ENCODE measurements around the gene HERPUD1. TPM values are rescaled to one million over a fixed set of nuclear protein-coding genes. Genes with fewer than 3 reads are reported as not detected.

HERPUD1 gene
- total RNA-seq, 1 donor, result 190 TPM

DNA sequence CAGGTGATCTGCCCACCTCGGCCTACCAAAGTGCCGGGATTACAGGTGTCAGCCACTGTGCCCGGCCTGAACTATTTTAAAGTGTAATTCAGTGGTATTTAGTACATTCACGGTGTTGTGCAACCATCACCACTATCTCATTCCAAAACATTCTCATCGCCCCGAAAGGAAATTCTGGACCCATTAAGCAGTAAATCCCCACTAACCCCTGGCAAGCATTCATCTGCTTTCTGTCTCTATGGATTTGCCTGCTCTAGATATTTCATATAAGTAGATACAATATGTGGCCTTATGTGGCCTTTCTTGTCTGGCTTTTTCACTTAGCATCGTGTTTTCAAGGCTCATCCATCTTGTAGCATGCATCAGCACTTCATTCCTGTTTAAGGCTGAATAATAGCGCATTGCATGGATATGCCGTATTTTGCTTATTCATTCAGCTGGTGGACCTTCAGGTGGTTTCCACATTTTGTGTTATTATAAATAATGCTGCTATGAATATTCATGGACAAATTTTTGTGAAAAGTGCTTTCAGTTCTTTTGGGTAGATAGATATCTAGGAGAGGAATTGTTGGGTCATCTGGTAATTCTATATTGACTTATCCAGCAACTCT is 8.4 kb upstream of the HERPUD1 start:
- TF ChIP-seq, protein P1, sequence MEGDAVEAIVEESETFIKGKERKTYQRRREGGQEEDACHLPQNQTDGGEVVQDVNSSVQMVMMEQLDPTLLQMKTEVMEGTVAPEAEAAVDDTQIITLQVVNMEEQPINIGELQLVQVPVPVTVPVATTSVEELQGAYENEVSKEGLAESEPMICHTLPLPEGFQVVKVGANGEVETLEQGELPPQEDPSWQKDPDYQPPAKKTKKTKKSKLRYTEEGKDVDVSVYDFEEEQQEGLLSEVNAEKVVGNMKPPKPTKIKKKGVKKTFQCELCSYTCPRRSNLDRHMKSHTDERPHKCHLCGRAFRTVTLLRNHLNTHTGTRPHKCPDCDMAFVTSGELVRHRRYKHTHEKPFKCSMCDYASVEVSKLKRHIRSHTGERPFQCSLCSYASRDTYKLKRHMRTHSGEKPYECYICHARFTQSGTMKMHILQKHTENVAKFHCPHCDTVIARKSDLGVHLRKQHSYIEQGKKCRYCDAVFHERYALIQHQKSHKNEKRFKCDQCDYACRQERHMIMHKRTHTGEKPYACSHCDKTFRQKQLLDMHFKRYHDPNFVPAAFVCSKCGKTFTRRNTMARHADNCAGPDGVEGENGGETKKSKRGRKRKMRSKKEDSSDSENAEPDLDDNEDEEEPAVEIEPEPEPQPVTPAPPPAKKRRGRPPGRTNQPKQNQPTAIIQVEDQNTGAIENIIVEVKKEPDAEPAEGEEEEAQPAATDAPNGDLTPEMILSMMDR (IDR thresholded peaks at IDR 0.05; ENCODE audit: extremely low read depth, low read depth, low read length), result no peak
- no peaks in the 10 kb centered on the region for H3K79me2 ChIP-seq (ENCODE audit: insufficient read depth, low read length)
- H3K4me3 ChIP-seq (ENCODE audit: insufficient read depth, low read length), result peak overlapping the region; percentile 25
- H3K27ac ChIP-seq (ENCODE audit: low read depth, low read length), result no peak overlapping the region
- peak overlapping the region; percentile 56 for H3K4me2 ChIP-seq (ENCODE audit: insufficient read depth, low read length)
- H3K27me3 ChIP-seq (ENCODE audit: insufficient read depth, low read length), result peaks cover 5% of the 10 kb centered on the region
- no peak overlapping the region for H2AFZ ChIP-seq (ENCODE audit: low read length)
- no peaks in the 10 kb centered on the region for H3K9me3 ChIP-seq (ENCODE audit: low read depth, low read length)
- no peaks in the 10 kb centered on the region for H3K36me3 ChIP-seq (ENCODE audit: insufficient read depth, low read length)
- DNase-seq (ENCODE audit: insufficient read length, low spot score, missing footprints), result no peak
- H4K20me1 ChIP-seq (ENCODE audit: insufficient read depth, low read length), result no peaks in the 10 kb centered on the region
- peaks cover 11% of the 10 kb centered on the region for H3K4me1 ChIP-seq (ENCODE audit: insufficient read depth, low read length)

DNA sequence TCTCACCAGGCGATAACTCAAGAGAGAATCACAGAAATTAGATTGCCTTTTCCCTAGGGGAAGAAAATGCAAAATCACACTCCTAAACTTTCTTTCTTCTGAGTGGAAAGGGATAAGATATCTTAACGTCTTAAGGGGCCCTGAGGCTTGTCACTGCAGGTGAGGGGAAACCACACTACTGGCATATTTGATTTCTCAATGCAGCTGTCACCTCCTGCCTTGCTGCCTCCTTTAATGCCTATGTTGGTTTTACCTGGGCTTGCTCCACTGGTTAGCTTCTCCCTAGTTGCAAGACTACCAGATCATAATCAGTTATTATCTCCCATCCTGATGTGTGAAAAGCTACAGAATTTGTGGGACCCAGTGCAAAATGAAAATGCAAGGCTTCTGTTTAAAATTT is 4.5 kb upstream of the HERPUD1 start:
- H3K27ac ChIP-seq (ENCODE audit: low read depth, low read length), result no peak overlapping the region
- no peaks in the 10 kb centered on the region for H3K36me3 ChIP-seq (ENCODE audit: insufficient read depth, low read length)

DNA sequence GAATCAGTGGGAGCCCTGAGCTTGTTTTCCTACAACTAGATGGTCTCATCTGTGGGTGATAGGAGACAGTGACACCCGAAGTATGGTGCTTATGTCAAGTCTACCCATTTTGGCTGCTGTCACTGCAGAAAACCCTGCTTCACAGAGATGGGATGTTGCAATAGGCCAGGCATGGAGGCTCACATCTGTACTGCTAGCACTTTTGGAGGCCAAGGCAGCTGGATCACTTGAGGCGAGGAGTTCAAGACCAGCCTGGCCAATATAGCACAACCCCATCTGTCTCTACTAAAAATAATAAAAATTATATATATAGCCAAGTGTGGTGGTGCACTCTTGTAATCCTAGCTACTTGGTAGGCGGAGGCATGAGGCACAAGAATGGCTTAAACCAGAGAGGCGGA is 2.3 kb upstream of the HERPUD1 start:
- no peak overlapping the region for H3K4me2 ChIP-seq (ENCODE audit: insufficient read depth, low read length)
- TF ChIP-seq, protein P1 (IDR thresholded peaks at IDR 0.05; ENCODE audit: extremely low read depth, low read depth, low read length), result no peak
- H3K79me2 ChIP-seq (ENCODE audit: insufficient read depth, low read length), result peaks cover 31% of the 10 kb centered on the region
- peaks cover 12% of the 10 kb centered on the region for H3K36me3 ChIP-seq (ENCODE audit: insufficient read depth, low read length)
- no peak overlapping the region for H3K27ac ChIP-seq (ENCODE audit: low read depth, low read length)
- H3K4me3 ChIP-seq (ENCODE audit: insufficient read depth, low read length), result no peak overlapping the region
- no peak overlapping the region for H2AFZ ChIP-seq (ENCODE audit: low read length)
- no peak for DNase-seq (ENCODE audit: insufficient read length, low spot score, missing footprints)
- H3K27me3 ChIP-seq (ENCODE audit: insufficient read depth, low read length), result no peaks in the 10 kb centered on the region
- peaks cover 13% of the 10 kb centered on the region for H3K4me1 ChIP-seq (ENCODE audit: insufficient read depth, low read length)
- H3K9me3 ChIP-seq (ENCODE audit: low read depth, low read length), result no peaks in the 10 kb centered on the region
- peaks cover 22% of the 10 kb centered on the region for H4K20me1 ChIP-seq (ENCODE audit: insufficient read depth, low read length)

More for the DNA sequence above, 4.5 kb upstream of the HERPUD1 start:
- DNase-seq (ENCODE audit: insufficient read length, low spot score, missing footprints), result no peak
- H3K4me2 ChIP-seq (ENCODE audit: insufficient read depth, low read length), result no peak overlapping the region
- H3K27me3 ChIP-seq (ENCODE audit: insufficient read depth, low read length), result no peaks in the 10 kb centered on the region
- peaks cover 1% of the 10 kb centered on the region for H4K20me1 ChIP-seq (ENCODE audit: insufficient read depth, low read length)
- H3K4me3 ChIP-seq (ENCODE audit: insufficient read depth, low read length), result no peak overlapping the region
- H3K9me3 ChIP-seq (ENCODE audit: low read depth, low read length), result no peaks in the 10 kb centered on the region
- peaks cover 12% of the 10 kb centered on the region for H3K4me1 ChIP-seq (ENCODE audit: insufficient read depth, low read length)
- H2AFZ ChIP-seq (ENCODE audit: low read length), result no peak overlapping the region
- H3K79me2 ChIP-seq (ENCODE audit: insufficient read depth, low read length), result peaks cover 10% of the 10 kb centered on the region
- TF ChIP-seq, protein P1 (IDR thresholded peaks at IDR 0.05; ENCODE audit: extremely low read depth, low read depth, low read length), result no peak

DNA sequence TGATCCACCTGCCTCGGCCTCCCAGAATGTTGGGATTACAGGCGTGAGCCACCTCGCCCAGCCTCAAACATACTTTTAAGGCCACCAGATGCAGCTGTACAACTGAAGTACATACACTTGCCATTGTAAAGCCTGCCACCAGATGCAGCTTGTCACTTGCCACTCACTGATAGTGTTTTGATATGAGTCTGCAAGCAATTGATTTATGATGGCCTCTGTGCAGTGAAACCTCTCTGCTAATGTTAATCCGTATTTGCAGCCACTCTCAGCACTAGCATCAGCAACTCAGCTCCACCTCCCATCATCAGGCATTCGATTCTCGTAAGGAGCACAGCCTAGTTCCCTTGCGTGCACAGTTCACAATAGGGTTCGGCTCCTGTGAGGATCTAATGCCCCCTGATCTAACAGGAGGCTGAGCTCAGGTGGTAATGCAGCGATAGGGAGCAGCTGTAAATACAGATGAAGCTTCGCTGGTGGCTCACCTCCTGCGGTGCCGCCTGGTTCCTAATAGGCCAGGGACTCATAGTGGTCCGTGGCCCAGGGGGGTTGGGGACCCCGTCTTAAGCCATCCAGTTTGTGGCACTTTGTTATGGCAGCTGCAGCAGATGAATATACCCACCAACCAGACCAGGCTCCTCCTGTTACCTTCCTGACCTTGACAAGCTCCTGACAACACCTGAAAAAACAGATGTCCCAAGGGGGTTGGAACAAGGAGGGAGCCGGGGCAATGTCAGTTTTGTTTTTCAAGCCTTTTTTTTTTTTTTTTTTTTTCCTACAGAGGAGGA is 1.3 kb upstream of the HERPUD1 start:
- peak overlapping the region; percentile 78 for H3K4me2 ChIP-seq (ENCODE audit: insufficient read depth, low read length)
- peaks cover 41% of the 10 kb centered on the region for H3K79me2 ChIP-seq (ENCODE audit: insufficient read depth, low read length)
- H4K20me1 ChIP-seq (ENCODE audit: insufficient read depth, low read length), result peaks cover 32% of the 10 kb centered on the region
- peak overlapping the region; percentile 57 for H2AFZ ChIP-seq (ENCODE audit: low read length)
- no peak overlapping the region for H3K27ac ChIP-seq (ENCODE audit: low read depth, low read length)
- DNase-seq (ENCODE audit: insufficient read length, low spot score, missing footprints), result no peak
- H3K36me3 ChIP-seq (ENCODE audit: insufficient read depth, low read length), result peaks cover 22% of the 10 kb centered on the region
- H3K4me3 ChIP-seq (ENCODE audit: insufficient read depth, low read length), result no peak overlapping the region
- peaks cover 23% of the 10 kb centered on the region for H3K4me1 ChIP-seq (ENCODE audit: insufficient read depth, low read length)
- H3K9me3 ChIP-seq (ENCODE audit: low read depth, low read length), result no peaks in the 10 kb centered on the region
- H3K27me3 ChIP-seq (ENCODE audit: insufficient read depth, low read length), result no peaks in the 10 kb centered on the region
- TF ChIP-seq, protein P1 (IDR thresholded peaks at IDR 0.05; ENCODE audit: extremely low read depth, low read depth, low read length), result no peak

Data from osteoblast (primary cell).